DMS153 treated with DMSO at 0.1 percent for 48 hours (cell line): ENCODE data around the gene KDM6A.
"Not testable (repeated sequence)": the region's sequence is repeated elsewhere in the genome, so short reads cannot be mapped to it uniquely, and the experiment has no call there.

Experiments
- DNase-seq: peaks from one replicate; lab custom pipeline; 2025; ENCODE audit not compliant: unreplicated experiment; lab: John Stamatoyannopoulos, UW

KDM6A gene

DNA sequence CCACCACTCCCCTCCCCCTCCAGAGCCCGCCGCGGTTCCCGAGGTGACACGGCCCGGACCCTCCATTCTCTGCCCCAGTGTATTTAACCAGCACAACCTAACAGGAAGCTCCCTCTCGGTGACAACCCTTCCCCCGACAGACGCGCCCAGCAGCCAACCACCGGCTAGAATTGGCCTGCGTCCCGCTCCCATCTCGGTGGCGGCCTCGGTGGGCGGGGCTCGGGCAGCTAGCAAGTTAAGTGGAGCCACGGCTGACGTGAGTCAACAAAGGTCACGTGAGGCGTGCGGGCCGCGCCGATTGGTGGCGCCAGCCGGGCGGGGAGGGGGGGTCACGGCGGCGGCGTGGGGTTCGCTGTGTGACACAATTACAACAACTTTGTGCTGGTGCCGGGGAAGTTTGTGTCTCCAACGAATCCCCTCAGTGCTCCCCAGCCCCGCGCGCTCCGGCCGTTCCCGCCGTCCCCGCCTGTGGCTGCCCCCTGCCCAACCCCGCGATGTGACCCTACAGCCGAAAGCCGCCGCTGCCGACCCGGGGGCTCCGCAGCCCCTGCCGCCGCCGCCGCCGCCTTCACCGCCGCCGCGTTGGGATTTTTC lies at the start of gene KDM6A:
TSS of gene KDM6A (plus strand) at position 368 of the 594 bp plus-strand sequence. CDS start 364 bp downstream, outside the sequence.
- DNase-seq = peak; percentile 76

DNA sequence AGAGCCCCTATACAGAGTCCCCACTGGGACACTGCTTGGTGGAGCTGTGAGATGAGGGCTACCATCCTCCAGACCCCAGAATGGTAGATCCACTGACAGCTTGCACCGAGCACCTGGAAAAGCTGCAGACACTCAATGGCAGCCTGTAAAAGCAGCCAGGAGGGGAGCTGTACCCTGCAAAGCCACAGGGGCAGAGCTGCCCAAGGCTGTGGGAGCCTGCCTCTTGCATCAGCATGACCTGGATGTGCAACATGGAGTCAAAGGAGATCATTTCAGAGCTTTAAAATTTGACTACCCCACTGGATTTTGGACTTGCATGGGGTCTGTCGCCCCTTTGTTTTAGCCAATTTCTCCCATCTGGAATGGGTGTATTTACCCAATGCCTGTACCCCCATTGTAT lies 49.8 kb upstream of the KDM6A start:
- not testable (repeated sequence) for DNase-seq

DNA sequence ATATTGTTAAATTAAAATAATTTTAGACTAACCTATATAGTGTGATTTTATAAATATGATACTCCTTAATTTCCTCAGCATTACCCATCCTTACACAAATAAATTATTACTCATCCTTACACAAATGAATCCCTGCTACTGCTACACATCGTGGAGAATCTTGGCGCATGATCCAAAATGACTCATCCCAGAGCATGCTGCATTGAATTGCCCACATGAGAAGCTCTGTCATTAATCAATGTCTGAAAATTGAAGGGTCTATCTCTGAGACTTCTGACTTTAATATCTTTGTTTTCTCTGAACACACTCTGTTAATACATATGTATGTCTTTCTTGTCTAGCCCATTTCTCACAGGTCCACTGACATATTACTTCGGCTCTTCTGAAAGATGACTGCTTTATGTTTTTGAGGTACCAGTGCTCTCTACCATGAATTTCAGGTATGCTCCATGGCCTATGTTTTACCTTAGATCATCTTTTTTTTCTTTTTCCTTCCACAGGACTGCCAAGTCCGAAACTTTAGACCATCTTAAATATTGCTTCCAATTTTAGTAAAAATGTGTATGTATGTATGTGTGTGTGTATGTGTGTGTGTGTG lies 44.9 kb upstream of the KDM6A start:
- DNase-seq = no peak

DNA sequence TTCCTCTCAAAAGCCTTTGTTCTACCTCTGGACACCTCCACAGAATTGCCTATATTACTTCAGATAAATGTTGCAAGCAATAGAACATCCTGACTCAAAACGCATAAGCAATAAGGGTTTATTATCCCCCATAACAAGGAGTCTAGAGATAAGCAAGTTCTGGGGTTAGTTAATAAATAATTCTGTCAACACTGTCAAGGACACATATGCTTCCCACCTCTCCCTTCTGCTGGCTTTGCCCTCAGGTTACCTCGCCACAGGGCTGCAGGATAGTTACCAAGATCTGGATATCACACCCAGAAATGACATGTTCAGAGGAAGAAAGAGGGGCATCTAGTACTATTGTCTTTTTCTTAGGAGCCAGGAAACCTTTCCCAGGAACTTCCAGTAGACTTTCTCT lies 43.2 kb upstream of the KDM6A start:
- no peak for DNase-seq

DNA sequence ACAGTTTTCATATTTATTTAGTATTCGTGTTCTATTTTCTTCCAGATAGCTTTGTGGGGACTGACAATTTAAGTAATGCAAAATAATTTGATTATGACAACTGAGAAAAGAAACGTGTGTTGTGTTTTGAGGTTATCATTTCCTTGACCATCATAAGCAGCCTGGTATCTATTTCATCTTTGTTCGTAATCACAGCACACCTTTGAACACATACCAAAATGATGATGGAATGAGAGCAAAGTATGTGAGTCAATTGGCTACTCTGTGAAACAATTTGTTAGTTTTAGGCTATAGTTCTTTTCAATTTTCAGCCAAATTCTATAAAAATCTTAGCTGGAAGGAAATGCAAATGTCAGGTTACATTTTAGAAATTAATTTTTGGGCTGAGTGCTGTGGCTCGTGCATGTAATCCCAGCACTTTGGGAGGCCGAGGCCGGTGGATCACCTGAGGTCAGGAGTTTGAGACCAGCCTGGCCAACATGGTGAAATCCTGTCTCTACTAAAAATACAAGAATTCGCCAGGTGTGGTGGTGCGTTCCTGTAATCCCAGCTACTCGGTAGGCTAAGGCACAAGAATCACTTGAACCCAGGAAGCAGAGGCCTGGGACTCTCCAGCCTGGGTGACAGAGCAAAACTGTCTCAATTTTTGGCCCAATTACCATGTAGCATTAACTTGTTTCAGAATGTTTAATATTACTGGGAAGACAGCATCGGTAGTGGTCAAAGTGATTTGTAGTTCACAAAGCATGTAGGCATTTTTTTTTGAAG lies 30.3 kb upstream of the KDM6A start:
- no peak for DNase-seq

DNA sequence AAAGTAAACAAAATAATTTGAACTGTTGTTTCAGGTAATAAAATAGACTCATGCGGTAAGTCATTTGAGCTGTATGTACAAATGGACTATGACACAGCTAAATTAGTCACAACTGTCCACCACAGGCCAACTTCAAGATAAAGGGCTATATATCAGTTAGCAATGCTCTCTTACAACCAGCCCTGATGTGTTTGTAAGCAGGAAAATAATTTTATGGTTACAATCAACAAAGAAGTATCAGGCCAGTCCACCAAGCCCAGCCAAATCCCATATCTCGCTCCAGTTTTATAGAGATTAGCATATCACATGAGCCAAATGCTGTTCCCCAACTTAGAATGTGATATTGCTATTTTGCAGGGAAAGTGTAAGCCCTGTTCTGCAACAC lies 29.7 kb upstream of the KDM6A start:
- no peak for DNase-seq

DNA sequence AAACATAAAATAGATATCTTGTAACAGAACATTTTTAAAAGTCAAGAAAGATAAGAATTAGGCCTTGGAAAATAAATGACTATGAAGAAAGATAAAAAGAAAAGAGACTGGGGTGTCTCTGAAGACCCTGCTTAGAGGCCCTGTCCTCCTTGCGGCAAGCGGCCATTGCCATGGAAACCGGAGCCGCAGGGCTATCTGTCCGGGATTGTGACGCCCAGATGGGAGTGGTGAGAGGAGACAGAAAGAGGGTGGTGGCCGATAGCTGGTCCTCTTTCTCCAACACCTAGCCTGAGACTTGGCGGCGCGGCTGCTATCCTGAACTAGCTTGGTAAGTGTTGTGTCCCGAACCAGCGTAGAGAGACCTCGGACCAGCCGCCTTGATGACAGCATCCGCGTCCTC lies 29.2 kb upstream of the KDM6A start, which contains the start of gene DUSP21:
TSS of gene DUSP21 (plus strand) at position 269 of the 400 bp plus-strand sequence. CDS start at position 381, 112 bp downstream.
- DNase-seq = no peak

DNA sequence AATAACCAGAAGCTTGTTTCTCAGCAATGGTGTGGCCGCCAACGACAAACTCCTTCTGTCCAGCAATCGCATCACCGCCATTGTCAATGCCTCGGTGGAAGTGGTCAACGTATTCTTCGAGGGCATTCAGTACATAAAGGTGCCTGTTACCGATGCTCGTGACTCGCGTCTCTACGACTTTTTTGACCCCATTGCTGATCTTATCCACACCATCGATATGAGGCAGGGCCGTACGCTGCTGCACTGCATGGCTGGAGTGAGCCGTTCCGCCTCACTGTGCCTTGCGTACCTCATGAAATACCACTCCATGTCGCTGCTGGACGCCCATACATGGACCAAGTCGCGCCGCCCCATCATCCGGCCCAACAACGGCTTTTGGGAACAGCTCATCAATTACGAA lies 28.8 kb upstream of the KDM6A start:
- DNase-seq = no peak

DNA sequence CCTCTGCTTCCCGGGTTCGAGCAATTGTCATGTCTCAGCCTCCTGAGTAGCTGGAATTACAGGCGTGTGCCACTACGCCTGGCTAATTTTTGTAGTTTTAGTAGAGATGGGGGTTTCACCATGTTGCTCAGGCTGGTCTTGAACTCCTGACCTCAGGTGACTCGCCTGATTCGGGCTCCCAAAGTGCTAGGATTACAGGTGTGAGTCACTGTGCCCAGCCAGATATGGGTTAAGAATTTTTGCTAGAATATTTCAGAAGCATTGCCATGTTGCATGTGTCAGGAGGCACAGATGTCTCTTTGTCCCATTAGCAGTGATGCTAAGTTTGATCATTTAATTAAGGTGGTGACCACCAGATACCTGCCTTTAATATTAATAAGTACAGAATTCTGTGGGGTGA lies 22.1 kb upstream of the KDM6A start:
- not testable (repeated sequence) for DNase-seq

DNA sequence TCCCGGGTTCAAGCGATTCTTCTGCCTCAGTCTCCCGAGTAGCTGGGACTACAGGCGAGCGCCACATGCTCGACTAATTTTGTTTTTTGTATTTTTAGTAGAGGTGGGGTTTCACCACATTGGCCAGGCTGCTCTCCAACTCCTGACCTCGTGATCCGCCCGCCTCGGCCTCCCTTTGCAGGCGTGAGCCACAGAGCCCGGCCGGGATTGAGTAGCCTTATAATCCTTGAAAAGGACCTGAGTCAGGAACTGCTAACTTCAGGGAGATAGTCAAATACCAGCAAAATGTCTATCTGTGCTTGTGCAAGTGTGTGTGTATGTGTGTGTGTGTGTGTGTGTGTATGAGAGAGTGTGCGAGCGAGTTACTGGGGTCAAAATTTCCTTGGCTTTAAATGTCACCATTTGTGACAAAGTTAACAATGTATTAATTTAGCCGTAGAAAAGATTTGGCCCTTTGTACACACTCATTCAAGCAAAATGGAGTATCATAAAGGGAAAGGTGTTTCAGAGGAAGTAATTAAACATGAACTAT lies 1.8 kb upstream of the KDM6A start:
- no peak for DNase-seq

DNA sequence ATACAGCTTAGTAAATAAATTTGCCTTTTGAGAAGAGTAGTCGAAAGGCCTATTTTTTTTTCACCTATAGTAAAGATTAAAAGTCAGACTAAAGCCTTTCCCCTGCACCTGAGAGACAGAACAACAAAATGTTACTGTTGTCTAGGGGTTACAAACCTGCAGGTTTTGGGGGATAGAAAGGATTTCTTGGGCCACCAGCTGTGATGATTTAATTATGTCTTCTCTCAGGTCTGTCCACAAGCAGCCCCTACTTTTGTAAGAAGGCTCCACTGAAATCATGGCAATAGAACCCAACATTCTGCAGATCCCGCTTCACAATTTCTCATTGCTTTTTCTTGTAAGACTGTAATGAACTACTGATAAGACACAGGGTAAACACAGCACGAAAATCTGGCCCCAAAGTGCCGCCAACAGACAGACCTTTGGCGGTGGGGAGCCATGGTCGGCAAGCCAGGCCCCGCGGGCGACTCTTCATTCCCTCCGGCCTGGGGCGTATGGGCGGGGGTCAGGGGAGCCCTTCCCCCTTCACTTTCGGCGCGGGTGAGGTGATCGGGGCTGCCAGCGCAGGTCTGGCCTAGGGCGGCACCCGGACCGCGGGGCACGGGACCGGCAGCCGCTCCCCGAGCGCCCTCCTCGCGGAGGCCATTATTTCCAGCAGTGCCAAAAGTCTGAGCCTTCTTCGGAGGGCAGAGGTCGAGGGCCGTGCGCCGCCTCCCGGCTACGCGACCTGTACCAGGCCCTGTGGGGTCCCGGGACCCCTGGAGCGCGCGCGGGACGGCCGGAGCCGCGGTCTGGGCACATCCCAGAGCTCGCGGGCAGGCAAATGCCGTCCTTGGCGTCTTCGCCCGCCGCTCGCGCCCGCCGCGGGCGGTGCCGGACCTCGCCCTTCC lies 812 bp upstream of the KDM6A start:
- DNase-seq = no peak

DNA sequence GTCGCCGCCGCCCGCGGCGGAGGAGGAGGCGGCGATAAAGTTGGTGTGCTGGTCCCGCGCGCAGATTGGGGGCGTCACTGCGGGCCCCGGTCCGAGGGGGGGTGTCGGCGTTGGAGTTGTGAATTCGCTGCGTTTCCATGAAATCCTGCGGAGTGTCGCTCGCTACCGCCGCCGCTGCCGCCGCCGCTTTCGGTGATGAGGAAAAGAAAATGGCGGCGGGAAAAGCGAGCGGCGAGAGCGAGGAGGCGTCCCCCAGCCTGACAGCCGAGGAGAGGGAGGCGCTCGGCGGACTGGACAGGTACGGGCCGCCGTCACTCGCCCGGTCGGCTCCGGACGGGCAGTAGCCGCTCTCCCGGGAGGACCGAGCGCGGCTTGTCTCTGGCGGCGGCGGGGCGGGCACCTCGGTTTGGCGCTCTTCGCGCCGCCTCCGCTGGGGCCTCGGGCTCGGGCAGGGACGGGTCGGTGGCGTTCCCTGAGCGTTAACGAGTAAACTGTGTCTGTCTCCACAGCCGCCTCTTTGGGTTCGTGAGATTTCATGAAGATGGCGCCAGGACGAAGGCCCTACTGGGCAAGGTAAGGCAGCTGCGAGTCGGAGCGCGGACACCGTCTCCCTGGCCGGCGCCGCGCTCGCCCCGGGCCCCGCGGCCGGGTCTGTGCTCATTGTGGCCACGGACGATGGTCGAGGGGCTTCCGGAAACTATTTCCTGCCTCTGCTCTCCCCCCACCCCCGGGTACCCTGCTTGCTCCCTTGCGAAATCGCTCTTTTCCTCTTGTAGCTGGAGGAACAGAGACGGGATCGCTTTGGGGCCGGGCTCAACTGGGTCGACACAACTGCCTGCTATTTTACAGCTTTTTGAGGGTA lies 658 bp downstream of the KDM6A start:
- DNase-seq = no peak

DNA sequence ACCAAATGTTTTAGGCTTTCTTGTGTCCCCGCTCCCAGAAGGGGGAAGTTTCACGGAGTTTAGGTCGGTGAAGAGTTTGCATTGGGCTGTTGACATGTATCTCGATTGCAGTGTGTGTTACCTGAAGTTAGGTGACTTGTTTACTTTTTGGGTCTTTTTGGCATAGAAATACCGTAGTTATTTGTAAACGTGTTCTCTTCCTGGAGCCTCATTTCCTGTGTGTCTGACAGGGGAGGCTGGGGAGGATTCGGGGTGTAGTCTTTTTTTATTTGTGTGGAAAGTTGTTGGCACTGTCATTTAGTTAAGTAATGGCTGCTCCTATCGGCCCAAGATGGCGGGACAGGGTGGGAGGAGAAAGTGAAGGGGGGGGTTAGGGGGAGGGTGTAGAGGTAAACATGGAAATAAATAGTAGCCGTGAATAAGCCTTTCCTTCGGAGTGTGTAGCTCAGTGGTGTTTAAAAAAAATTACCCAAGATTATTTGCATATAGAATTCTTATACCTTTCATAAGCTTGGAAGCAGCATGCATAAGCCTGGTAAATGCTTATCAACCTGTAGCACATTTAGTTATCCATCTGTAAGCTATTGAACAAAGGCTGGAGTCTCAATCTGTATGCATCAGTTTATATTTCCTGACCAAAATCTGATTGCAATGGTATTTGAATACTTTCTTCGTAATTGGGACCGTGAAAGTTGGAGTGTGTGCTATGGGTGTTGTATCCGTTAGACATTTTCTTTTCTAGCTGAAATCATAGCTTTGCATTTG lies 1.6 kb downstream of the KDM6A start:
- no peak for DNase-seq

DNA sequence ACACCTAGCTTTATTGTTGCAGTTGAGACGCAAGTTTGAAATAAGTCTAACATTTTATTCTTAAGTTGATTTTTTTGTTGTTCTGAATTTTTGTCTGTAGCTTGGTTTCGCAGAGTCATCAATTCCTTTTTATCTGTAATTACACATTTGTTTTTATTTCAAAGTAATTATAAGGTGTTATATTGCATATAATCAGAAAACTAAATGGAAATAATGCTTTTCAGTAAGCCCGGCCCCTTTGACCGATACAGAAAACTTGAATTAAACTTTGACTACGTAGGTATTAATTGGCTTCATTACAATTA lies 2.1 kb downstream of the KDM6A start:
- no peak for DNase-seq

DNA sequence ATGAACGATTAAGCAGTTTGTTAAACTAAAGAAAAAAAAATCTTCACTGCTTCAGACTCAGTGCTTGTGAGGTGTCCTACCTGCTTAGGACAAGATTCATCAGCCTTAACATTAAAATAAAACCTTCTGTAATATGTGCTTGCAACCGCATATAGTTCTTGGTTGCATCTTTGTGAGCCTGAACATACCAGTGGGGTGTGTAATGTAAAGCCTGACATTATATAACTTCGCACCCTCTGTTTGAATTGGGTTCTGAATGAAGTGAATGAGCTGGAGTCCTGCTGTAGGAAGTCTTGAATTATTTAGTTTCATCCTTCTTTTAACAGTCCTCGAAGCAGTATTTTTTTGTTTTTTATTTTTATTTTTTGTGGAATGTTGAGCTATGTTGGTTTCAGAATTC lies 3.1 kb downstream of the KDM6A start:
- DNase-seq = no peak

DNA sequence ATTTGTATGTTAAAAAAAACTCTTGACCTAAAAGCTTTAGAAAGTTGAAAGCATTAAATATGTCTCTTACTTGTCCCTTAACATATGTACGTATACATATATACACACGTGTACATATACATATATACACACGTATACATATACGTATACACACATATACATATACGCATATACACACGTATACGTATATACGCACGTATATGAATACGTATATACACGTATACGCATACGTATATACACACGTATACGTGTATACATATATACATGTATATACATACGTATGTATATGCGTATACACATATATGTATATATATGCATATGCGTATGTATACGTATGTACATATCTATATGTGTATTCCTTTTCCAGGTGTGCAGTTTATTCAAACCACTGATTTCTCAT lies 3.8 kb downstream of the KDM6A start:
- no peak for DNase-seq

DNA sequence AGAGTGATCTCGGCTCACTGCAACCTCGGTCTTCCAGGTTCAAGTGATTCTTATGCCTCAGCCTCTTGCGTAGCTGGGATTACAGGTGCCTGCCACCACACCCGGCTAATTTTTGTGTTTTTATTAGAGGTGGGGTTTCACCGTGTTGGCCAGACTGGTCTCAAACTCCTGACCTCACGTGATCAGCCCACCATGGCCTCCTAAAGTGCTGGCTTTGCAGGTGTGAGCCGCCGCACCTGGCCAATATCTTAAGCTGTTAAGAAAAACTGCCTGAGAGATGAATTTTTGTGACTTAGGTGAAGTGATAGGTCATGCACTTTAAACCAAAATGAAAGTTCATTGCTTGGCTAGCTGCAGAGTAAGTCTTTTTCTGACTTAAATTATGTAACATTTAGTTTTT lies 5.8 kb downstream of the KDM6A start:
- DNase-seq = no peak

DNA sequence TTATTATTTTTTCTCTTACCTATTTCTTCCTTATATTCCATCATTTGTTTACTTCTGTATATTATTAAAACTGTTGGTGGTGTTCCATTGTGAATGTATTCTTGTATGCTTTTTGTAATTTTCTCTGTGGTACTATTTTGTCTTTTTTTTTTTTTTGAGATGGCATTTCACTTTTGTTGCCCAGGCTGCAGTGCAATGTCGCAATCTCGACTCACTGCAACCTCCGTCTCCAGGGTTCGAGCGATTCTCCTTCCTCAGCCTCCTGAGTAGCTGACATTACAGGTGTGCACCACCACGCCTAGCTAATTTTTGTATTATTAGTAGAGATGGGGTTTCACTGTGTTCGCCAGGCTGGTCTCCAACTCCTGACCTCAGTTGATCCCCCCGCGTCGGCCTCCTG lies 8.6 kb downstream of the KDM6A start:
- no peak for DNase-seq

DNA sequence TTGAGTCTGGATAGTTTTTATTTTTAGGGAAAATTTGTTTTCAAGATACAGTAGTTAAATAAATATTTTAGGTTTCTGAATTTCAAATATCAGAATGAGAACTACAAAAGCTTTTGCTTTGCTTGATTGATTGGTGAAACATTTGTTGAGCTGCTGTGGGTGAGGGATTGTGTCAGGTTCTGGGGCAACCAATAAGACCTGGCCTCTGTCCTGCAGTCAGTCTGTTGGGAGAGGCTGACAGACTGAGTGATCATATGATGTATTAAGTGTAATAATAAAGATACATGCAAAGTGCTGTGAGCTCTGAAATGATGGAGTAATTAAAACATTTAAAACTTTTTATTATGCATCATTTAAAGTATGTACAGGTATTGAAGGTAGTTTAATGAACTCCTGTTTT lies 9.6 kb downstream of the KDM6A start:
- DNase-seq = no peak

DNA sequence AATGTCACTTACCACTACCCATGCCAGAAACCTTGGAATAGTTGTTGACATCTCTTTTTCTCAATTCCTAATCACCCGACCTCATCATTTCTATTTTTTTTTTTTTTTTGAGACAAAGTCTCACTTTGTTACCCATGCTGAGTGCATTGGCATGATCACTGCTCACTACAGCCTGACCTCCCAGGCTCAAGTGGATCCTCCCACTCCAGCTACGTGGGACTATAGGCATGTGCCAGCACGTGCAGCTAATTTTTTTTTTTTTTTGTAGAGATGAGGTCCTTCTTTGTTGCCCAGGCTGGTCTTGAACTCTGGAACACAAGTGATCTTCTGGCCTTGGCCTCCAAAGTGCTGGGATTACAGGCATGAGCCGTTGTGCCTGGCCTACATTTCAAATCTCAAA lies 12.0 kb downstream of the KDM6A start:
- DNase-seq = no peak
